Thyroid gland (tissue), 4 donors: ENCODE data around the gene CPVL.

Source experiments
- CTCF ChIP-seq, 6 experiments: fragments of 200-600 bp in 3 of 6; fragments of 450-650 bp in 3 of 6; sonication (generic) in 3 of 6; IDR thresholded peaks; one replicate each; pipeline ENCODE4 v1.5.1; 2016 to 2019; ENCODE audit warnings: antibody characterized with exemption in 6 of 6, mild to moderate bottlenecking in 2 of 6, inconsistent platforms in 1 of 6, moderate library complexity in 1 of 6
- POLR2A ChIP-seq, 2 donors: fragments of 450-650 bp; IDR thresholded peaks; one replicate each; pipeline ENCODE4 v1.6.1; 2017; ENCODE audit warnings: antibody characterized with exemption in 2 of 2, mild to moderate bottlenecking in 2 of 2, moderate library complexity in 1 of 2

DNA sequence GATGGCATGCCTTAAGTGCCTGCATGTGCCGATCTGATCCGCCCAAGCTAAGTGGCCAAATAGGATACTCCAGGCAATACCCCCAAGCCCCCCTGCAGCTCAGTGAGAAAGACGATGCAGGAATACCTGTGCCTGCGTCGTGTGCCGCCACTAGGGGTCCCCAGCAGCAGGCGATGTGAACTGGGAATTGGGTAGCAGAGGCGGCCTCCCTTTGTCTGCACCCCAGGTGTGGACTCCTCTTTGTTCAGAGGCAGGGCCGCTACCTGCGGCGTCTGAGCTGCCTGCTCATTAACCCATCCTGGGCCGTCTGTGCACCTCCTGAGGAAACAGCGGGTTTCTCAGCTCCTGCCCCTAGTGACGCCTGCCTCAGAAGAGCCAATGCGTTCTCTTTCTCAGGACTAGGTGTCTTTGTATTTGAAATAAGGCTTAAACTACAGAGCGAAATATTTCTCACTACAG, 43.4 kb upstream of the CPVL start:
- TF ChIP-seq POLR2A (IDR thresholded peaks at IDR 0.05): no peak
- TF ChIP-seq CTCF (IDR thresholded peaks at IDR 0.05): peak; percentile 59 to 91 (median 76)
